ENCODE data around the gene ANKRD44. TPM values are rescaled to one million over a fixed set of nuclear protein-coding genes. Genes with fewer than 3 reads are reported as not detected.

ANKRD44 gene
- total RNA-seq, 1 experiment from 2014 or later, result 0.68 TPM

- Mint-ChIP-seq H3K4me3 (no peak overlapping the region), H3K27ac (no peak overlapping the region), H3K36me3 (no peaks in the 10 kb centered on the region), H3K9me3 (no peaks in the 10 kb centered on the region), H3K27me3 (ENCODE audit: low read depth) (no peaks in the 10 kb centered on the region; the same call in 1 of the 2 replicates), H3K4me1 (no peaks in the 10 kb centered on the region)
- no peak for DNase-seq (ENCODE audit: low spot score)
- ChIA-PET CTCF (no interaction called here), POLR2A (no interaction called here)
- peak; percentile 69 for ATAC-seq
- no peak for TF ChIP-seq JUN (CRISPR knock-in tag; IDR thresholded peaks at IDR 0.05)
- no peak for TF ChIP-seq NR2C2 (CRISPR knock-in tag; IDR thresholded peaks at IDR 0.05)
- no peak for TF ChIP-seq IRF2 (CRISPR knock-in tag; IDR thresholded peaks at IDR 0.05; ENCODE audit: borderline replicate concordance, low read depth)
- no peak for TF ChIP-seq ESRRA (CRISPR knock-in tag; IDR thresholded peaks at IDR 0.05; ENCODE audit: borderline replicate concordance)
- no peak for TF ChIP-seq ZNF219 (CRISPR knock-in tag; IDR thresholded peaks at IDR 0.05; ENCODE audit: borderline replicate concordance)
- no peak for TF ChIP-seq ETV6 (CRISPR knock-in tag; IDR thresholded peaks at IDR 0.05)
- TF ChIP-seq TEAD4 (CRISPR knock-in tag; IDR thresholded peaks at IDR 0.05), result no peak
- TF ChIP-seq MLX (CRISPR knock-in tag; IDR thresholded peaks at IDR 0.05), result no peak
- no peak for TF ChIP-seq ZNF396 (CRISPR knock-in tag; IDR thresholded peaks at IDR 0.05; ENCODE audit: borderline replicate concordance)
- no peak for TF ChIP-seq E2F1 (CRISPR knock-in tag; IDR thresholded peaks at IDR 0.05)
- TF ChIP-seq, protein P1, sequence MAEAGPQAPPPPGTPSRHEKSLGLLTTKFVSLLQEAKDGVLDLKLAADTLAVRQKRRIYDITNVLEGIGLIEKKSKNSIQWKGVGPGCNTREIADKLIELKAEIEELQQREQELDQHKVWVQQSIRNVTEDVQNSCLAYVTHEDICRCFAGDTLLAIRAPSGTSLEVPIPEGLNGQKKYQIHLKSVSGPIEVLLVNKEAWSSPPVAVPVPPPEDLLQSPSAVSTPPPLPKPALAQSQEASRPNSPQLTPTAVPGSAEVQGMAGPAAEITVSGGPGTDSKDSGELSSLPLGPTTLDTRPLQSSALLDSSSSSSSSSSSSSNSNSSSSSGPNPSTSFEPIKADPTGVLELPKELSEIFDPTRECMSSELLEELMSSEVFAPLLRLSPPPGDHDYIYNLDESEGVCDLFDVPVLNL (CRISPR knock-in tag; IDR thresholded peaks at IDR 0.05; ENCODE audit: borderline replicate concordance, low read depth), result no peak
- TF ChIP-seq HMGA2 (CRISPR knock-in tag; IDR thresholded peaks at IDR 0.05), result no peak
- no peak for TF ChIP-seq EMX1 (CRISPR knock-in tag; IDR thresholded peaks at IDR 0.05)
- TF ChIP-seq, protein P2, sequence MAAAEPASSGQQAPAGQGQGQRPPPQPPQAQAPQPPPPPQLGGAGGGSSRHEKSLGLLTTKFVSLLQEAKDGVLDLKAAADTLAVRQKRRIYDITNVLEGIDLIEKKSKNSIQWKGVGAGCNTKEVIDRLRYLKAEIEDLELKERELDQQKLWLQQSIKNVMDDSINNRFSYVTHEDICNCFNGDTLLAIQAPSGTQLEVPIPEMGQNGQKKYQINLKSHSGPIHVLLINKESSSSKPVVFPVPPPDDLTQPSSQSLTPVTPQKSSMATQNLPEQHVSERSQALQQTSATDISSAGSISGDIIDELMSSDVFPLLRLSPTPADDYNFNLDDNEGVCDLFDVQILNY (CRISPR knock-in tag; IDR thresholded peaks at IDR 0.05), result no peak
- no peak for TF ChIP-seq FOXJ3 (CRISPR knock-in tag; IDR thresholded peaks at IDR 0.05; ENCODE audit: borderline replicate concordance)
Observed at GRCh38 chr2:197037863-197038398, 272.6 kb downstream of the ANKRD44 start.

GRCh38 chr2:197035002-197035401 lies 275.6 kb downstream of the ANKRD44 start:
- DNase-seq (ENCODE audit: low spot score) (no peak), ATAC-seq (no peak)
- ChIA-PET CTCF (interaction anchor here (1.3 kb wide), 1 partner anchor 23 kb away, joined by 3 read pairs; no protein-coding TSS in a partner anchor), POLR2A (no interaction called here)
- Mint-ChIP-seq H3K4me1 (no peaks in the 10 kb centered on the region), H3K36me3 (no peaks in the 10 kb centered on the region), H3K9me3 (no peaks in the 10 kb centered on the region), H3K4me3 (no peak overlapping the region), H3K27me3 (ENCODE audit: low read depth) (no peaks in the 10 kb centered on the region; the same call in 1 of the 2 replicates), H3K27ac (no peak overlapping the region)
- no peak for TF ChIP-seq ATF3 (CRISPR knock-in tag; conservative IDR thresholded peaks at IDR 0.05)
- no peak for TF ChIP-seq MLX (CRISPR knock-in tag; IDR thresholded peaks at IDR 0.05)
- no peak for TF ChIP-seq ZNF263 (CRISPR knock-in tag; IDR thresholded peaks at IDR 0.05; ENCODE audit: low read depth)
- no peak for TF ChIP-seq ATF2 (CRISPR knock-in tag; IDR thresholded peaks at IDR 0.05; ENCODE audit: borderline replicate concordance, low read depth)
- TF ChIP-seq ZNF396 (CRISPR knock-in tag; IDR thresholded peaks at IDR 0.05; ENCODE audit: borderline replicate concordance), result no peak
- TF ChIP-seq, protein P3, sequence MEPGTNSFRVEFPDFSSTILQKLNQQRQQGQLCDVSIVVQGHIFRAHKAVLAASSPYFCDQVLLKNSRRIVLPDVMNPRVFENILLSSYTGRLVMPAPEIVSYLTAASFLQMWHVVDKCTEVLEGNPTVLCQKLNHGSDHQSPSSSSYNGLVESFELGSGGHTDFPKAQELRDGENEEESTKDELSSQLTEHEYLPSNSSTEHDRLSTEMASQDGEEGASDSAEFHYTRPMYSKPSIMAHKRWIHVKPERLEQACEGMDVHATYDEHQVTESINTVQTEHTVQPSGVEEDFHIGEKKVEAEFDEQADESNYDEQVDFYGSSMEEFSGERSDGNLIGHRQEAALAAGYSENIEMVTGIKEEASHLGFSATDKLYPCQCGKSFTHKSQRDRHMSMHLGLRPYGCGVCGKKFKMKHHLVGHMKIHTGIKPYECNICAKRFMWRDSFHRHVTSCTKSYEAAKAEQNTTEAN (CRISPR knock-in tag; IDR thresholded peaks at IDR 0.05), result no peak
- no peak for TF ChIP-seq NR1H2 (CRISPR knock-in tag; IDR thresholded peaks at IDR 0.05)
- TF ChIP-seq GRHL2 (CRISPR knock-in tag; IDR thresholded peaks at IDR 0.05; ENCODE audit: insufficient replicate concordance, severe bottlenecking), result no peak
- no peak for TF ChIP-seq CBFB (CRISPR knock-in tag; IDR thresholded peaks at IDR 0.05; ENCODE audit: low read depth)
- TF ChIP-seq CDX4 (CRISPR knock-in tag; IDR thresholded peaks at IDR 0.05; ENCODE audit: borderline replicate concordance), result no peak
- no peak for TF ChIP-seq FOXK1 (CRISPR knock-in tag; IDR thresholded peaks at IDR 0.05)
- TF ChIP-seq USF2 (CRISPR knock-in tag; IDR thresholded peaks at IDR 0.05), result no peak
